BJ (cell line): ENCODE data around the gene KRT79. TPM values are rescaled to one million over a fixed set of nuclear protein-coding genes. Genes with fewer than 3 reads are reported as not detected.

Experiments used
- CTCF ChIA-PET: fragments of 350-600 bp; formaldehyde crosslinking; extraction: SDS; loops from one replicate; lab custom pipeline; 2021; ENCODE audit warnings: antibody characterized with exemption, inconsistent platforms; lab: Yijun Ruan, JAX
- POLR2A ChIA-PET: fragments of 300-600 bp; sonication (Branson Sonifier 250); formaldehyde crosslinking; extraction: SDS; loops from one replicate; lab custom pipeline; 2021; ENCODE audit warnings: antibody characterized with exemption; lab: Charles Lee
- DNase-seq: peaks from one replicate; pipeline ENCODE4 v3.0.0-alpha.2; 2011; ENCODE audit warnings: low read depth
- H3K27me3 ChIP-seq: 2 replicates; pipeline ENCODE4 v1.6.0; 2011; ENCODE audit warnings: low read length; ENCODE audit not compliant: control insufficient read depth, insufficient read depth
- H3K36me3 ChIP-seq: 2 replicates; pipeline ENCODE4 v1.5.1; 2011; ENCODE audit warnings: low read length; ENCODE audit not compliant: control insufficient read depth, insufficient read depth
- H3K4me3 ChIP-seq: 2 replicates; pipeline ENCODE4 v1.5.1; 2011; ENCODE audit warnings: low read depth, mild to moderate bottlenecking, control low read depth, low read length
- polyA plus RNA-seq: library from polyadenylated mRNA; depleted of rRNA; stranded (reverse); fragments of >200 nt; gene quantifications from 2 replicates; pipeline ENCODE4 v1.2.3, GENCODE V29; 2011
- TF ChIP-seq, protein P1 (sequence below): IDR thresholded peaks from 2 replicates; pipeline ENCODE4 v1.5.1; 2011; ENCODE audit warnings: low read depth, mild to moderate bottlenecking, control low read depth, inconsistent platforms, low read length, moderate library complexity; ENCODE audit not compliant: insufficient read depth

KRT79 gene
- polyA plus RNA-seq, 1 experiment, result not detected

DNA sequence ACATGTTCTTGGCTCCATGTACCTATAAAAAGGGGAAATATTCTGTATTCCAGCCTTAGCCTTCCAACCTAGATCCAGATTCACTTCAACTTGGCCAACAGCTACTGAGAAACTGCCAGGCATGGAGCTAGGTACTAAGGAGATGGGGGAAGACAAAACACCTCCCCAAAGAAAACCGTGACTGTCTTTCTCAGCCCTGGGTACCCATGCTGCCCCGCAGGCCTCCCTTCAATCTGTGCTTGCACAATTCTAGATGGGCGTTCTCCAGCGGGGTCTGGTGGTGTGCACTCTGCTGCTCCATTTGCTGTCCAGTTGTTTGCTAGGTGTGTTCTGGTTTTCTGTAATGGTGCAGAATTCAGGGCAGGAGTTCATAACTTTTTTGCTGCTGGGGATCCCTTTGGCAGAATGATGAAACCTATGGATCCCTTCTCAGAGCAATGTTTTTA is 19.4 kb downstream of the KRT79 start:
- POLR2A ChIA-PET, result interaction anchor here (0.6 kb wide), 1 partner anchor 246 kb away, joined by 3 read pairs; no protein-coding TSS in a partner anchor
- no peak overlapping the region for H3K4me3 ChIP-seq
- no peak for DNase-seq
- H3K36me3 ChIP-seq, result no peaks in the 10 kb centered on the region
- CTCF ChIA-PET, result interaction anchor here (1.3 to 1.5 kb wide), 2 partner anchors 51 to 442 kb away, joined by 4 read pairs; no protein-coding TSS in a partner anchor
- peaks cover 18% of the 10 kb centered on the region for H3K27me3 ChIP-seq
- TF ChIP-seq, protein P1, sequence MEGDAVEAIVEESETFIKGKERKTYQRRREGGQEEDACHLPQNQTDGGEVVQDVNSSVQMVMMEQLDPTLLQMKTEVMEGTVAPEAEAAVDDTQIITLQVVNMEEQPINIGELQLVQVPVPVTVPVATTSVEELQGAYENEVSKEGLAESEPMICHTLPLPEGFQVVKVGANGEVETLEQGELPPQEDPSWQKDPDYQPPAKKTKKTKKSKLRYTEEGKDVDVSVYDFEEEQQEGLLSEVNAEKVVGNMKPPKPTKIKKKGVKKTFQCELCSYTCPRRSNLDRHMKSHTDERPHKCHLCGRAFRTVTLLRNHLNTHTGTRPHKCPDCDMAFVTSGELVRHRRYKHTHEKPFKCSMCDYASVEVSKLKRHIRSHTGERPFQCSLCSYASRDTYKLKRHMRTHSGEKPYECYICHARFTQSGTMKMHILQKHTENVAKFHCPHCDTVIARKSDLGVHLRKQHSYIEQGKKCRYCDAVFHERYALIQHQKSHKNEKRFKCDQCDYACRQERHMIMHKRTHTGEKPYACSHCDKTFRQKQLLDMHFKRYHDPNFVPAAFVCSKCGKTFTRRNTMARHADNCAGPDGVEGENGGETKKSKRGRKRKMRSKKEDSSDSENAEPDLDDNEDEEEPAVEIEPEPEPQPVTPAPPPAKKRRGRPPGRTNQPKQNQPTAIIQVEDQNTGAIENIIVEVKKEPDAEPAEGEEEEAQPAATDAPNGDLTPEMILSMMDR, result no peak

DNA sequence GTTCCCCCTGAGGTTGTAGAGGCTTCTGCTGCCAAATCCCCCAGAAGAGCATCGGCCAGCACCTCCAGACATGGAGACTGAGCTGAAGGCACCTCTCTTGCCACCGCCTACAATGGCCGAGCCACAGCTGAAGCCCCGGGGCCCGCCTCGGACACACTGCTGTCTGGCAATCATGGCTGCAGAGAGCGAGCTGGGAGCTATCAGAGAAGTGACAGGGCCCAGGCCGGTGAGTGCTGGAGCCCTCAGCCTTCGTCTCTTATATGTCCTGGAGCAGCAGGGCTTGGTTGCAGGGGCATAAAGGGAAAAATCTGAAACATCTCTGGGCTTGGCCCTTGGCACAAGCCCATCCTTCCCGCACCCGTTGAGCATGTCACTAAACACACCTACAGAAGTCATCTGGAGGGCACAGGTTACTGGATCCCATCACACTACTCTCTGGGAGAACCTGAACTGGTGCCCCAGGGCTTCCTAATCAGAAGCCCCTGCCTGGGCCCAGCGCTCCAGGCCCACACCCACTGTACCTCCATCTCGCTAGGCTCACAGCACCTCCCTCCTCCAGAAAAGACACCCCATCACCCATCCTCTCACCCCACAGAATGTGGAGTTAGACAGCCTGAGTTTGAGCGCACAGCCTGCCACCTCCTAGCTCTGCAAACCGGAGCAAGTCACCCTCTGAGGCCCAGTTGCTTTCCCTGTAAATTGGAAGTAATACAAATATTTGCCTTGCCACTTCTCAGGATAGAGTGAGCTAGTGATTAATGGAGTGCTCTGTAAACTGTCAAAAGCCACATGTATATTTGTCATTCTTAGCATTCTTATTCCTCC is 20.0 kb downstream of the KRT79 start, which contains the start of gene KRT4:
Gene KRT4, minus strand, starts transcription at position 232 of the 825 bp plus-strand sequence. Its CDS starts 58 bp downstream, at position 174.
- POLR2A ChIA-PET, result interaction anchor here (0.6 kb wide), 1 partner anchor 245 kb away, joined by 3 read pairs; no protein-coding TSS in a partner anchor
- H3K4me3 ChIP-seq, result no peak within 1 kb of the TSS
- H3K36me3 ChIP-seq, result no peaks in the 10 kb centered on the region
- H3K27me3 ChIP-seq, result peaks cover 20% of the 10 kb centered on the region
- CTCF ChIA-PET, result interaction anchor here (1.0 to 1.5 kb wide), 3 partner anchors 12 to 442 kb away, joined by 3 to 4 read pairs (median 4); no protein-coding TSS in a partner anchor
- TF ChIP-seq, protein P1, result no peak
- DNase-seq, result peak; percentile 25

DNA sequence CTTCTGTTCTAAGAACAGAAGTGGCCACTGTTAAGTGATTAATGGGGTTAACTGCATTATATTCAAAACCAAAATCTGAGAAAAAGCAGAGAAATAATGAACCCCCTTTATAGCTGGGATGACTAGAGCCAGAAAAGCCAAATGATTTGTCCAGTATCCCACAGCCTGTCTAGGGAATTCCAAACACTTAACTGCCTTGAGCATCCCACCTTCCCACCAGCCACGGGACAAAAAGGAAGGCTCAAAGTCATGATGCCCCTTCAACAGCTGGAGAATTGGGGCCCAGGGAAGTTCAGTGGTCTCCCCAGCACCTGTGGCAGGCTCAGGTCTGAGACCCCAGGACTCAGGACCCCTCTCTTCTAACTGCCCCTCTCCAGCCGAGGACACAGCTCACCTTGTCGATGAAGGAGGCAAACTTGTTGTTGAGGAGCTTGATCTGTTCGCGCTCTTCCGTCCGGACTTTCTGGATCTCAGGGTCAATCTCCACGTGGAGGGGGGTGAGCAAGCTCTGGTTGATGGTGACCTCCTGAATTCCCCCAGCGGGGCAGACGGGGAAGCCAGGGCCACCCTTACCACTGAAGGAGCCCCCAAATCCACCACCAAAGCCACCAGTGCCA is 20.8 kb downstream of the KRT79 start:
- DNase-seq, result no peak
- TF ChIP-seq, protein P1, result no peak
- POLR2A ChIA-PET, result no interaction called here
- peaks cover 16% of the 10 kb centered on the region for H3K27me3 ChIP-seq
- CTCF ChIA-PET, result interaction anchor here (1.0 to 1.5 kb wide), 4 partner anchors 11 to 441 kb away, joined by 3 to 4 read pairs (median 4); no protein-coding TSS in a partner anchor
- H3K36me3 ChIP-seq, result no peaks in the 10 kb centered on the region
- no peak overlapping the region for H3K4me3 ChIP-seq

DNA sequence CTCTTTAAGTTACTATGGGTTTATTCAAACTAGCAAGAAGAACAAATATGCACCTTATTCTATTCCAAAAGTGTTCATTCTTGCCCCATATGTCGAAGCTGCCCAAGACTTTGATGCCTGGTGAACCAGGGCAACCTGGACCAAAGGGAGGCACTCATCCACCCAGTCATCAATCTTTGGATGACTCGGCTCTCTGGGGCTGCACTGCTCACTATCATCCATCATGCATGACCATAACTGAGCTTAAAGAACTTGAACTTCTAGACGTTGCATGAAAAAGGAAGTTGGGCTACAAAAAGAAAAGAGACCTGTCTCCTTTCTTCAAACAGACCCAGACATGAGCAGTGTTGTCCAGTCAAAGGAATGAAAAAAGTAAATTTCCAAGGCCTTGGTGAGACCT is 21.4 kb downstream of the KRT79 start:
- ChIA-PET CTCF (interaction anchor here (1.0 to 1.3 kb wide), 3 partner anchors 11 to 53 kb away, joined by 3 to 4 read pairs (median 3); no protein-coding TSS in a partner anchor), POLR2A (no interaction called here)
- Histone ChIP-seq H3K27me3 (peaks cover 15% of the 10 kb centered on the region), H3K36me3 (no peaks in the 10 kb centered on the region), H3K4me3 (no peak overlapping the region)
- DNase-seq, result no peak
- TF ChIP-seq, protein P1, result no peak

DNA sequence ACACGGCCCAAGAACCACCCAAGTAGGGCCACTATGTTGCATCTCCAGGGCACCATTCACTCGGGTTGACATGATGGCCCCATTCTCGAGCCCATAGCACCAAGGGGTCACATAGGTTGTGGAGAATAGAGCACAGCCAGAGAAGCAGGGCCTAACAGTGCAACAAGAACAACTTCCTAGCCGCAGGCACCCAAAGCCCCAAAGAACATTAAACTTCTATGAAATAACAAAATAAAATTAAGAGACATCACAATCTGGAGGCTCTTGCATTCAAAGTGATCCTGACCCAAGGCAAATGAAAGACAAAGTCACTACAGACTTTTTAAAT is 22.1 kb downstream of the KRT79 start:
- TF ChIP-seq, protein P1, result no peak
- ChIA-PET CTCF (no interaction called here), POLR2A (no interaction called here)
- H3K27me3 ChIP-seq, result peaks cover 12% of the 10 kb centered on the region
- no peaks in the 10 kb centered on the region for H3K36me3 ChIP-seq
- DNase-seq, result no peak
- no peak overlapping the region for H3K4me3 ChIP-seq
